ENCODE measurements around the gene SLC24A4.

GRCh38 chr14:92539875-92540274 lies 216.9 kb downstream of the SLC24A4 start:
- TF ChIP-seq, protein P1, sequence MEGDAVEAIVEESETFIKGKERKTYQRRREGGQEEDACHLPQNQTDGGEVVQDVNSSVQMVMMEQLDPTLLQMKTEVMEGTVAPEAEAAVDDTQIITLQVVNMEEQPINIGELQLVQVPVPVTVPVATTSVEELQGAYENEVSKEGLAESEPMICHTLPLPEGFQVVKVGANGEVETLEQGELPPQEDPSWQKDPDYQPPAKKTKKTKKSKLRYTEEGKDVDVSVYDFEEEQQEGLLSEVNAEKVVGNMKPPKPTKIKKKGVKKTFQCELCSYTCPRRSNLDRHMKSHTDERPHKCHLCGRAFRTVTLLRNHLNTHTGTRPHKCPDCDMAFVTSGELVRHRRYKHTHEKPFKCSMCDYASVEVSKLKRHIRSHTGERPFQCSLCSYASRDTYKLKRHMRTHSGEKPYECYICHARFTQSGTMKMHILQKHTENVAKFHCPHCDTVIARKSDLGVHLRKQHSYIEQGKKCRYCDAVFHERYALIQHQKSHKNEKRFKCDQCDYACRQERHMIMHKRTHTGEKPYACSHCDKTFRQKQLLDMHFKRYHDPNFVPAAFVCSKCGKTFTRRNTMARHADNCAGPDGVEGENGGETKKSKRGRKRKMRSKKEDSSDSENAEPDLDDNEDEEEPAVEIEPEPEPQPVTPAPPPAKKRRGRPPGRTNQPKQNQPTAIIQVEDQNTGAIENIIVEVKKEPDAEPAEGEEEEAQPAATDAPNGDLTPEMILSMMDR (IDR thresholded peaks at IDR 0.05): no peak
- TF ChIP-seq POLR2A (IDR thresholded peaks at IDR 0.05): no peak

Measured in testis (tissue), 2 donors.